HG03520 (cell line): Measurements from ENCODE around the gene GPR137C.
A peak's percentile ranks its signal among the peaks of the same experiment; 100 is the strongest.

ENCODE experiments used
- ATAC-seq: cut with Tn5 transposase; IDR thresholded peaks from one replicate; pipeline ENCODE4 v1.9.1; 2021; ENCODE audit warnings: mild to moderate bottlenecking, moderate library complexity; ENCODE audit not compliant: unreplicated experiment

GPR137C gene, protein sequence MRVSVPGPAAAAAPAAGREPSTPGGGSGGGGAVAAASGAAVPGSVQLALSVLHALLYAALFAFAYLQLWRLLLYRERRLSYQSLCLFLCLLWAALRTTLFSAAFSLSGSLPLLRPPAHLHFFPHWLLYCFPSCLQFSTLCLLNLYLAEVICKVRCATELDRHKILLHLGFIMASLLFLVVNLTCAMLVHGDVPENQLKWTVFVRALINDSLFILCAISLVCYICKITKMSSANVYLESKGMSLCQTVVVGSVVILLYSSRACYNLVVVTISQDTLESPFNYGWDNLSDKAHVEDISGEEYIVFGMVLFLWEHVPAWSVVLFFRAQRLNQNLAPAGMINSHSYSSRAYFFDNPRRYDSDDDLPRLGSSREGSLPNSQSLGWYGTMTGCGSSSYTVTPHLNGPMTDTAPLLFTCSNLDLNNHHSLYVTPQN

DNA sequence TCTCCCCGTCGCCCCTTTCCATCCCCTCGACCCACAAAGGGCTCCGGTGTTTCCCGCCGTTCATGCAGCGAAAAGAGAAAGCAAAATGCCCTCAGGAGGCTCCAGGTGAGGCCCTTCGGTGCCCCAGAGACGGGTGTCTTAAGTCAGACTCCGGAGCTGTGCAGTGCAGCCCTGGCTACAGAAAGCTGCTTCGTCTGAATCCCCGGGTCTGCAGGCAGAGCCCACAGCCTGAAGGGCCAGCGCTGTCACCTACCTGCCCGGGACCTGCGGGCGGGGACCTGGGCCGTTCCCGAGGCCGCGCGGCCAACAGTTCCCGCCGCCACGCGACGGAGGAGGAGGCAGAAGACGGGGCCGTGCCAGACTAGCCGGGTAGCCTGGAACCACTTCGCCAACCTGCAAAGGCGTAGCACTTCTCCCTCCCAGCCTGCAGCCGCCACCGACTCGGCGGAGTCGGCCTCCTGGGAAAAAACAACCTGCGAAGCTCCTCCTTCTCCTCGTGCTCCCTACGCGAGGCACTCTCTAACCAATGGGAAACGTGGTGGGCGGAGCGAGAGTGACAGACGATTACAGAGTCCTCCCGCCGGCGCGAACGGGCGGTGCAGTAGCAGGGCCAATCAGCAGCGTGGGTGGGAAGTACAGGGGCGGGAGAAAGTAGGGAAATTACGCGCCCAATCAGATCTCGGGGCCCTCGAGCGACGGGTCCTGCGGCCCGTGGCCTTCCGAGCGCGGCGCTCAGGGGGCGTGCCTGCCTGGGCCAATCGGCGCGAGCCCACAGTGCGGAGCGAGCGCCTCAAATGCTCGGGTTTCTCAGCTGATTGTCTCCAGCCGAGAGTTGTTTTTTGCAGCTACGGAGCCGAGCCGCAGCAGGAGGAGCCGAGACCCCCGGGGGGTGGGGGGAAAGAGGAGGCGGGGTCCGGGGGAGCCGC lies at the start of gene GPR137C, which contains the start of gene TXNDC16:
GPR137C (plus strand) TSS at position 774 of the 926 bp plus-strand sequence. CDS start 312 bp downstream, outside the sequence.
TXNDC16 (minus strand) TSS at position 443 of the 926 bp plus-strand sequence. CDS start 8,948 bp downstream, outside the sequence.
- peak; percentile 96 for ATAC-seq

DNA sequence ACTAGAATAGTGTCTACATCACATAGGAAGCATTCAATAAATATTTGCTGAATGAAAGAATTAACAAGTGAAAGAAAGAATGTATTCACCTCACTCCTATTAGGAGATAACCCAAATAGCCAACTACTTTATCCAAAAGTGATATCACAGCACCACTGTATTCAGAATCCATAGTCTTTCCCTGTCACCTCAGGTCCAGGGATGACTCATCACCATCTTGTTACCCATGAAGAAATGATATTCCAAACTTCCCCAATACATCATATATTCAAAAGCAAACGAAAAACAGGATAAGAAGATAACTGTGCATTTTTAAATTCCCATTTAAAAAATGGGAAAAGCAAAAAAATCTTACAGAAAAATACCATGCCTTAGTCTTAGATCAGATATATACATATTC lies 39.4 kb upstream of the GPR137C start:
- ATAC-seq = no peak

DNA sequence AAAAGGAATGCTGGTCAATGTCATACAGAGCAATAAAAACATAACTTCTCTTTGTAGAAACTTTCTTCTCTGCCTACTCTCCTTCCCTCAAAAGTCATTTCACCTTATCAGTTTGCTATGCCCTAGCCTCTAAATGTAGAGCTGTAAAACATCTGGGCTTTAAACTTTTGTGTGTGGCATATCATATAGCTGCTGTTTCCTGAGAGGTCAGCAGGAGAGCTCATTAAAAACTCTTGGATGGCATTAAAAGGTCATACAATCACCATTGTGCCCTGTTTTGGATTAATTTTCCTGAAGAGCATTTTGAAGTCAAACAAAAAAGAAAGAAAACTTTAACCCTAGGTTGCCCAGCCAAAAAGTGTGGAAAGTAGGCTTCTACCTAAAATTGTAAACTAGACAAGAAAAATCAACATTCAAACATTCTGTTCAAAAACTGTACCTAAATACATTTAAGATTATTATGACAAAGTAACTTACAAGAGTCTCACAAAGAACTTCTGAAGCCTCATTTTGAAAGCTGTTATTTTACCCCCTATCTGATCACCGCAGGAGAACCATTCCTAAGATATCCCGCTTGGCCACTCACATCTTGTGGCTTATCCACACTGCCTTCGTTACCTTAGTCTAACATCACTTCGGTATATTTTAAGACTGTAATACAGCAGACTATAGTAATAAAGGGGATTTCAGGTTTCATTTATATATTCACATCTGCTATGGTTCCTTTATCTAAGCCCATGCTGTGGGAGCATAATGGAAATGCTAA lies 38.4 kb upstream of the GPR137C start:
- ATAC-seq = no peak

DNA sequence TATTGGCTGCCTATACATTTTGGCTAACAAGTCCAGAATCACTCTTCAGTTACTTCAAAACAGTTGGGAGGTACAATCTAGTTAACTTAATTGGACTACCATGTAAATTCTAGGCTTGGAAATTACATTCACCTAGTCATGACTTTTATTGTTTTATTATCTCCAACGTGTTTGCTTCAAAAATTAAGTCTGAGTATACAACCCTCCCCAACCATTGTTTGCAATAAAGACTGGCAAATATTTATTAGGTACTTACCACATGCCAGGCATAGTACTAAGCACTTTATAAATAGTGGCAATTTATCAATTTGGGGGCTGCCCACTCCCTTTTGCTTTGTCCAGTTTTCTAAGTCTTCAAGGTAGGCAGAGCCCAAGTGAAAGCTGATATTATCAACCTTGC lies 30.6 kb upstream of the GPR137C start:
- no peak for ATAC-seq

DNA sequence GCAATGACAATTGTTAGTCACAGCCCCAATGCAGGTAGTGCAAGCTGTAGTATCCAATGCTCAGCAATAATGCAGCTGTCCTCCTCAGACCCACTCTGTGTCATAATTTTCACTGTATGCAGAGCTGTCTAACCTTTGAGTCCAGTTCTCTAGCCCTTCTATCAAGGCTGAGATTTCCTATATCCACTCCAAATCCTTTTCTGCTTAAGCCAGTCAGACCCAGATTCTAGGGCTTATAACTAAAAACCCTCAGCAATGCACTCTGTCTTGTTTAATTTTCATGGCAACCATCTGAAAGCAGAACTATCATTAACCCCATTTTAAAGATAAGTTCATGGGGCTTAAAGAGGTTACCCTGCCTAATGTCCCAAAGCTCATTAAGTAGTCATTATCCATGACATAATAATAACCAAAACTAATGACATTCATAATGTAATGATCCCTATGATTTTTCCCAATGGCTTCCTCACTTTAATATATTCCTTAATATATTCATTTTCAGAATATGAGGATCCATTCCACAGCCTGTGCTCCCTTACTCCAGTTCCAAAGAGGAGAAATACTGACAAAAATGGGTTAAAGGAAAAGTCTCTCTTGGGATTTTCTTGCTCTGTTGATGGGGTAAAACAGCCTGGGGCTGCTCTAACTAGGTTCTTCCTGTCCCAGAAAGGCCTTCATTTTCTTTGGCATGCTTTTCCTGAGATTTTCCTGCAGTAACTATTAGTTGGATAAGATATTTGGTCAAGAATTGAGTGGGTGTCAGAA lies 29.9 kb upstream of the GPR137C start:
- ATAC-seq = no peak

DNA sequence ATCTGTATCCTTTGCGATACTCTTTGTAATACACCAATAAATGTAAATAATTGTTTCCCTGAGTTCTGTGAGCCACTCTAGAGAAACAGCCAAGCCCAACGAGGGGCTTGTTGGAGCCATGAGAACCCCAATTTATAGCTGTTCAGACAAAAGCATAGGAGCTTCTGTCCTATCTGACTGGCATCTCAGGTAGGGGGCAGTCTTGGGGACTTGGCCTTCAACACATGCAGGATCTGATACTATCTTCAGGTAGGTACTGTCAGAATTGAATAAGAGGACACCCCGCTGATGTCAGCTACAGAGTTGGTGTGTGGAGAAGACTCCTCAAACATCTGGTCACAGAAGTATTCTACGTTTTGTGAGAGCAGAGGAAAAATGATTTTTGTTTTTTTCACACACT lies 25.6 kb upstream of the GPR137C start:
- no peak for ATAC-seq

DNA sequence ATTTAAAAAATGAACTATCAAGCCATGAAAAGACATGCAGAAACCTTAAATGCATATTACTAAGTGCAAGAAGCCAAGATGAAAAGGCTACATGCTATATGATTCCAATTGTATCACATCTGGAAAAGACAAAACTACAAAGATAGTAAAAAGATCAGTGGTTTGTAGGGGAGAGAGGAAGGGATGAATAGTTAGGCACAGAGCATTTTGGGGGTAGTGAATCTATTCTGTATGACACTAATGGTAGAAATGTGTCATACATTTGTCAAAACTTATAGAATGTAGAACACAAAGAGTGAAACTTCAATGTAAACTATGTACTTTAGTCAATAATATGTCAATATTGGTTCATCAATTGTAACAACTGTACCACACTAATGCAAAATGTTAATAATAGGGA lies 21.2 kb upstream of the GPR137C start:
- no peak for ATAC-seq

DNA sequence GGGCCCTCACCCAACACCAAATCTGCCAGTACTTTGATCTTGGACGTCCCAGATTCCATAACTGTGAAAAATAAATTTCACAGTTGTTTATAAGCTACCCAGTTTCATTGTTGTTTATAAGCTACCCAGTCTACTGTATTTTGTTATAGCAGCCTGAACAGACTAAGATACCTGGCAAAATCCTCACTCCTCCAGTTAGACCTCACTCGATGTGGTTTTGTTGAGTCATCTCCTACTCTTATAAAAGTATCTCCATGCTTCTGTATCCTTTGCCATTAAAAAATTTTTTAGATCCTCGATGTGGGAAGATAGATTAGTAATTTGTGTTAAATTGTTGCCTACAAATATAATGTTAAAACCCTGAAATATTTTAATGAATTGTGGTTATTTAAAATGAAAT lies 16.4 kb upstream of the GPR137C start:
- ATAC-seq = no peak

DNA sequence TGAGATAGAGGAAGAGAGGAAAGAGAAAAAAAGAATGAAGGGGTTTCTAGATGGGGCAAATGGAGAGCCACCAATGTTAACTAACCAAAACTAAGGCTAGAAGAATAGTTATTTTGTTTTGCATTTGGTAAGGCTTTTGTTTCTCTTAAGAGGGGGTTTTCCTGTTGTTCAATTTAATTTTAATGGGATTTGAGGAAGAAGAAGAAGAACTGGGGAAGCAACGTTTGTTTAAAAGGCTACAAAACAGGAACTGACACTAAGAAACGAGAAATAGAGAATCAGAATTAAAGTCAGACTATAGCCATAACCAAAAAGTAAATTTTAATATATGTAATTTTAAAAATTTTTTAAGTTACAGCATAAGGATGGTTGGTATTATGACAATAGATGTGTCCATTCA lies 14.0 kb upstream of the GPR137C start:
- ATAC-seq = no peak

DNA sequence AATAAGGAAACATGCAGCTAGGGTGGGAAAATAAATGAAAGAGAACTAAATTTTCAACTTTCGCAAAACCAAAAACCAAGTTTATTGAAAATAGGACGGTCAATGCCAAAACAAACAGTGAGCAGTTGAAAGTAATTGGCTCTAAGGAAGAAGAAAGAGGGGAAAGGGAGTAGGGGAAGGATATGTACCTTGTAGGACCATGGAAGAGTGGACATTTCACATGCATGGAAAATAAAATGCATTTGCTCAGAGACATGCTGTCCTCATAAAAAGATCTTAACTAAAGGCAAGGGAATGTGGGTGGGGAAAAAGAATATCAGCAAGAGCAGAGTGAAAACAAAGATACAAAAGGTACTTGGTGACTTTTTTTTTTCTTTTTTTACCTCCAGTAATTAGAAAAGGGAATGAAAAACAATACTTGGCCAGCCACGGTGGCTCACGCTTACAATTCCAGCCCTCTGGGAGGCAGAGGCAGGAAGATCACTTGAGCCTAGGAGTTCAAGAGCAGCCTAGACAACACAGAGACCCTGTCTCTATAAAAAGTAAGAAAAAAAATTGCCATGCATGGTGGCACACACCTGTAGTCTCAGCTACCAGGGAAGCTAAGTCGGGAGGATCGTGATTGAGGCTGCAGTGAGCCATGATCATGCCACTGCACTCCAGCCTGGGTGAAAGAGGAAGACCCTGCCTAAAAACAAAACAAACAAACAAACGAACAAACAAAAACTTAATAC lies 6.9 kb upstream of the GPR137C start:
- ATAC-seq = no peak

DNA sequence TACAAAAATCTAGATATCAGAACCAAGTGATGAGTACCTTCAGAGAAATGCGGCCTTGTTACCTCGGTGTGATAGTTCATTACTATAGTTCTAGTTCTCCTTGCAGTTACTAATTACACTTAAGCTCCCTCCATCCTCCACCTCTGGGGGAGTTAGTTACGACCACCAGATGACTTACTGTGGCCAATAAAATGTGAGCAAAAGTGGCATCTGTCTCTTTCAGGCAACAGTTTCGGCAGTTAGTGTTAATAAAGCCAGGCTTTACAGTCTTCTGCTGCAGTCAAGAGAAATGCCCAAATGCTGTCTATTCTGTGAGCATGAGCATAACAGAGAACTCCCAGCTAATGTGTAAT lies 6.3 kb upstream of the GPR137C start:
- ATAC-seq = no peak

DNA sequence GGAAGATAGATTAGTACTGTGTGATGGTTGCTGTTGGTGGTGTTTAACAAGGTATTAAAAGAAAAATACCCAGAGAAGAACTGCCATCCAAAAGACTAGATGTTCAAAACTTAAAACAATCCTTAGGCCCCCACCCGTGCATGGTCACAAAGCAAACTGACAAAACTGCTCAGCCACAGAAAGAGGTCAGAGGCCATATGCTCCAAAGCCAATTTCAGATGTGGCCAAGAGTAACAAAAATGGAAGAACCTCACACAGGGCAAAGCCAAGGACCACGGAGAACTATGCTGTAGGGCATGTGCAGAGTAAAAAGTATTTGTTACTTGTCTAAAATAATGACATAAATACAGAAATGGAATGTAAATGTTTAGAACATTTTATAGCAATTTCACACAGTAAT lies 5.6 kb upstream of the GPR137C start:
- no peak for ATAC-seq

DNA sequence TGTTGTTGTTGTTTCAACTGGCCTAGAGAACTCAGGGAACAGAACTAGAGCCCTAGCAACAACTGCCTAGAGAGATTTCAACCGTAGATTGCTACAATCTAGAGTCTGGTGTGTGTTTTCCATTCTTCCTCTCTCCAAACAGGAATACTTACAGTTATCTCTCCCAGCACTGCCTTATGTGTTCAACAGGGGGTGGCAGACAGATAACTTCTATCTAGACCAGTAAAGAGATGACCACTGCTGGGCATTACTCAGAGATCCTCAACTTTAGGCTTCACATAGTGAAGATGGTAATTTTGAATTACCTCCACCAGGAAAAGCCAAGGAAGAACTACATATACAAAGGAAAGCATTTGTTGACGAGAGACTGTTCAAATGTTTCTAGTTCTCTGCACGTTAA lies 5.1 kb upstream of the GPR137C start:
- no peak for ATAC-seq

DNA sequence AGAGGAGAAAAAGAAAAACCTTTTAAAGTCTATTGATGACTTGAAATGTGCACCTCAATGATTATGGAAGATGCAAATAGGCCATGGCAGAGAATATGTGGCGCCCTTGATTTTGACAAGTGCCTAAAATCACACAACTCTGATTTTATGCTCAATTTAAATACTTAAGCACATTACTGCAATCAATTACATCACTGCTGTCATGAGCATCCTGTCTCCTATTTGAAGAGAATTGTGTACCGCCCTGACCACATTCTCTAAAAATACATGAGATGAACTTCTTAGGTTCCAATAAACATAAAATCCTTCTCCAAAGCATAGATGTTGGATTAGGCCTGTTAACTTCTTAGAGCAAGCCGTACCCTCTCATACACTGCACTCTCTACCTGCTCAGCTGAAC lies 2.0 kb upstream of the GPR137C start:
- ATAC-seq = no peak

DNA sequence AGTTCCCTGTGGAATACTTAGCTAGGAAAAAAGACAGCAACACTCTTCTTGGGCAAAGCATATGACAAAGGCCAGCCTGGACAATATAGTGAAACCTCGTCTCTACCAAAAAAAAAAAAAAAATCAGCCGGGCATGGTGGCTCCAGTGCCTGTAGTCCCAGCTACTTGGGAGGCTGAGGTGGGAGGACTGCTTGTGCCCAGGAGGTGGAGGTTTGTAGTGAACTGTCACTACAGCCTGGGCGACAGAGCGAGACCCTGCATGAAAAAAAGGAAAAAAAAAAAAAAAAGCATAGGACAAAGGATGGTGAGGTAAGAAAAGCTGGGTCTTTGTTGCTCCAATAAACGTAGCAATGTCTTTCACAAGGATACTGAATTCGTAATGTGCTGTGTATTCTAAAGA lies 1.4 kb upstream of the GPR137C start:
- ATAC-seq = no peak

DNA sequence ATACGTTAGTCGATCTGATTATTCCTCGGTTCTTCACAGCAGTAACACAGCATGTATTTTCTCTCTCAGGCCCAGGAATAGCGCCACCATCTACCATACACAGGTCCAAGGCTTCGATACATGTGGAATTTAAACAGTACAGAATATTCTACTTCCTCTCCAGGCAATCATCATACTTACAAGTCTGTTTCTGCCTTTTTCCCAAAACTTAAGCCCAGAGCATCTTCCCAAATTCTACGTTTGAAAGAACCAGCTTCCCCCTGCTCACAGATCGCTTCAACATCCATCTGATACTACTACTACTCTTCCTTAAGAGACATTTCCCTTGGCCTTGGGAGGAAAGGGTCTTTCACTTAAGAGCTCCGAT lies 957 bp upstream of the GPR137C start:
- no peak for ATAC-seq

DNA sequence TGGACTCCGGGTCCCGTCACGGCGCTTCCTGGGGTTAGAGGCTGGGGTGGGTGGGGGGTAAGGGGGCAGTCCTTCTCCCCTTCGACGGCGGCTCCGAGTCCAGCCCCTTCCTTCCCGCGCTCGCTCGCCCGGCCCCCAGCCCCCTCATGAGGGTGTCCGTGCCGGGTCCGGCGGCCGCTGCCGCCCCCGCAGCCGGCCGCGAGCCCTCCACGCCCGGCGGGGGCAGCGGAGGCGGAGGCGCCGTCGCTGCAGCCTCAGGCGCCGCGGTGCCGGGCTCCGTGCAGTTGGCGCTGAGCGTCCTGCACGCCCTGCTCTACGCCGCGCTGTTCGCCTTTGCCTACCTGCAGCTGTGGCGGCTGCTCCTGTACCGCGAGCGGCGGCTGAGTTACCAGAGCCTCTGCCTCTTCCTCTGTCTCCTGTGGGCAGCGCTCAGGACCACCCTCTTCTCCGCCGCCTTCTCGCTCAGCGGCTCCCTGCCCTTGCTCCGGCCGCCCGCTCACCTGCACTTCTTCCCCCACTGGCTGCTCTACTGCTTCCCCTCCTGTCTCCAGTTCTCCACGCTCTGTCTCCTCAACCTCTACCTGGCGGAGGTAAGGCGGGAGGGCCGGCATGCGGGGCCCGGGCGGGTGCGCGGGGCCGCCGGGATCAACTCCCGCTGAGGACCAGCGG lies 500 bp downstream of the GPR137C start:
- ATAC-seq = peak; percentile 17

DNA sequence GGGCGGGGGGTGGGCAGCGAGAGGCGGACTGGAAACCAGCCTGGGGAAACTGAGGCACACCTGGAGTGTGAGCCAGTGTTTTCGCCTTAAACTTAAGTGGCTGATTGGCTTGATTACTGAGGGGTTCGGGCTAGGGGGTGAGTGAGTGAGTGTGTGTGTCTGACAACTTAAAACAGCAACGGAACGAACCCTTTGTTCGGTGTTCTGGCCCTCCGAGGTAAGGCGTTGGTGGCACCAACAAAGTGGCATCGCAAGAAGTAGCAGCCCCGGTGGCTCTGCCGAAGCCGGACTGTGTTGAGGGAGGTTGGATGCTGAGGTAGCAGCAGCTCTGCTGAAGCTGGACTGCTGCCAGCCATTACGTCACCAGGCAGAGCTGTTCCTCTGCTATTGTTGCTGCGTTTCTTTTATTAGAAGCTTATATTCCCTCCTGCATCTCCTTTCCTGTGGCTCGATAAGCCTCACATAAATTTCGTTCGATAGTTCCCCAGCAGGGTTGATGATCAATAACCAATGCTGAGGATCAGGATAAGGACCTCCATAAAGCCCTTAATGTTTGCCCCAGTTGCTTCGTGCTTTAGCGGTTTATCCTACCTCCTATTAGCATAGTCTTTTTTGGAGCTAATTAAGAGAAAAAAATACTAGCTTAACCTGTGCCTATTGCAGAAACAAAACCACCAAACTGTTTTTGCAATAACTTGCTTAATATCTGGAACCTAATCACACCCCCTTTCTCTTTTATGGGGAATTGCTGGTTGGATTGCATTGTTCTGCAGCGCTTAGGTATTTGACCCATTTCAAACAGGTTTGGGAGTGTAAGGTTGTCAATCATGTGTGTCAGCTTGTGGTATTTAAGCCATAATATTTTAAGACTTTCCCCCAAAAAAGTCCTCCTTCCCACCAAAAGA lies 1.3 kb downstream of the GPR137C start:
- ATAC-seq = no peak
